KOPT-K1 (cell line): ENCODE data around the gene RSRC1.

Source experiments
- H3K27ac ChIP-seq: fragments of 200-600 bp; sonication (generic); 2 replicates; pipeline ENCODE4 v1.5.1; 2016; ENCODE audit warnings: antibody characterized with exemption, mild to moderate bottlenecking, low read depth, low read length; ENCODE audit not compliant: poor library complexity, severe bottlenecking
- H3K36me3 ChIP-seq: fragments of 200-600 bp; sonication (generic); 2 replicates; pipeline ENCODE4 v1.5.1; 2017; ENCODE audit warnings: antibody characterized with exemption, mild to moderate bottlenecking, low read length, moderate library complexity; ENCODE audit not compliant: insufficient read depth
- H3K9me3 ChIP-seq: fragments of 200-600 bp; sonication (generic); 2 replicates; pipeline ENCODE4 v1.5.1; 2017; ENCODE audit warnings: antibody characterized with exemption, low read length, mild to moderate bottlenecking; ENCODE audit not compliant: insufficient read depth, poor library complexity, severe bottlenecking

Gene RSRC1

DNA sequence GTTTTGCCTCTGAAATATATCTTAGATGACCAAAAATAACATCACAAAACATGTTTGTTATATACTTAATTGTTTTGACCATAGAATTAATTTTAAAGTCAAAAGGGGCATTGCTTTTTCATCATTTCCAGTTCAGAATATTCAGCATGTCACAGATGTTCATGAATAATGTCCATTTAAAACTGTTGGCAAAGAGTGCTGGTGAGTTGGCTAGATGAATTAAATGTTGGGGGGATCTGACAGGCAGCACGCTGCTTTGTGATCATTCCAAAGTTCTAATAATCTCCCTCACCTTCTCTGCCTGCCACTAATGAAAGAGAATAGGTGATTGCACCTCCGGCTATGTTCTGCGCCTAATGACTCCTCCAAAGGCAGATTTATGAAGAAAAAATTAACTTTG lies 321.9 kb downstream of the RSRC1 start:
- Histone ChIP-seq H3K36me3 (no peaks in the 10 kb centered on the region), H3K9me3 (no peaks in the 10 kb centered on the region), H3K27ac (no peak overlapping the region)

DNA sequence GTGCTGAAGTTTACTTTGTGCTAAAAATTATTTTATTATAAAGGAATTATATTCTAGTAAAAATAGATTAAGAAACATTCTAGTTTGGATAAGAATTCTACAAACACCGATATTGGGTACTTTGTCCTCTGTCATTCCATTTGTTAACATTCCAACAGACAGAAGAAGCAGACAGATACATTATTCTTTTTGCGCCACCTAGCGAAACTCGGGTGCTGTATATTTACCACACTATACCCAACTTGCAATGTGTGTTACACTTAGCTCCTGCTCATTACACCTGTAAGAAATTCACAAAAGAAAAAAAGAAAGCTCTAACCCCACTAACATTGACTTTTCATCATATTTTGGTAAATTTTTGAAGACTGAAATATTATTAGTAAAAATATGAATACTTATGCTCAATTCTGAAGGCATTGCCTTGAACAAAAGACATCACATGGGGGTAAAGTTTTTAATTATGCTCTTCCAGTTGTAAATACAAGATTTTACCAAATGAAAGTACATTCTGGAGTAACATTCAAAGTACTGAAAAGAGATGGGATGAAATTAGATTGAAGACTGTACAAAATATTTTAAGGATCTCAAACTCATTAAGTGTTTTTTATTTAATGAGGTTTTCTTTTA lies 324.6 kb downstream of the RSRC1 start:
- Histone ChIP-seq H3K27ac (no peak overlapping the region), H3K9me3 (no peaks in the 10 kb centered on the region)

DNA sequence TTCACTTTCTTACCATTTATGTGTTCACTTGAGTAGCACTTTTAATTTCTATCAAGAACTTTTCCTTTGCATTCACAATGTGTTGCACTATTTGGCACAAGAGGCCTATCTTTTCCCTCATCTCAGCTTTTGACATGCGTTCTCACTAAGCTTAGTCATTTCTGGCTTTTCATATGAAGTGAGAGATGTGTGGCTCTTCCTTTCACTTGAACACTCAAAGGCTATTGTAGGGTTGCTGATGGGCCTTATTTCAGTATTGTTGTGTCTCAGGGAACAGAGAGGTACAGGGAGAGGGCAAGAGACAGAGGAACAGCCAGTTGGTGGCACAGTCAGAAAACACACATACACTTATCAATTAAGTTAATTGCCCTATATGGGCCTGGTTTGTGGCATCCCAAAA lies 333.7 kb downstream of the RSRC1 start:
- H3K9me3 ChIP-seq, result no peaks in the 10 kb centered on the region

More for the DNA sequence above, 324.6 kb downstream of the RSRC1 start:
- no peaks in the 10 kb centered on the region for H3K36me3 ChIP-seq

DNA sequence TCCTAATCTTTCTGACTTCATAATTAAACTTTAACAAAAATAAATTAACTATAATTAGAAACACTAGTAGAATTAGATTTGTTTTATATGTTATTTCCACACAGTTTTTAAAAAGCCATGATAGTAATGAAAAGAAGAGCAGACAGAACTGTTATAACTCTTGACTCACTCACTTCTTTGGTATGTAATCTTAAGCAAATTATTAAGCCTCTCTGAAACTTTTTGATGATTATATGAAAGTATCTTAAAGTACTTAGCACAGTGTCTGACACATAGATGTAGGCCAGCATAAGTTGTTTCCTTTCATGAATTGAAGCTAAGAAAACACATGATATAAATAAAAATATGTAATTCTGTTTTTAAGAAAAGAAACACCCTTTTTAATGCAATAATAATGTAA lies 337.5 kb downstream of the RSRC1 start:
- Histone ChIP-seq H3K27ac (no peak overlapping the region), H3K36me3 (no peaks in the 10 kb centered on the region), H3K9me3 (no peaks in the 10 kb centered on the region)

More for the DNA sequence above, 333.7 kb downstream of the RSRC1 start:
- H3K36me3 ChIP-seq, result no peaks in the 10 kb centered on the region
- H3K27ac ChIP-seq, result no peak overlapping the region

DNA sequence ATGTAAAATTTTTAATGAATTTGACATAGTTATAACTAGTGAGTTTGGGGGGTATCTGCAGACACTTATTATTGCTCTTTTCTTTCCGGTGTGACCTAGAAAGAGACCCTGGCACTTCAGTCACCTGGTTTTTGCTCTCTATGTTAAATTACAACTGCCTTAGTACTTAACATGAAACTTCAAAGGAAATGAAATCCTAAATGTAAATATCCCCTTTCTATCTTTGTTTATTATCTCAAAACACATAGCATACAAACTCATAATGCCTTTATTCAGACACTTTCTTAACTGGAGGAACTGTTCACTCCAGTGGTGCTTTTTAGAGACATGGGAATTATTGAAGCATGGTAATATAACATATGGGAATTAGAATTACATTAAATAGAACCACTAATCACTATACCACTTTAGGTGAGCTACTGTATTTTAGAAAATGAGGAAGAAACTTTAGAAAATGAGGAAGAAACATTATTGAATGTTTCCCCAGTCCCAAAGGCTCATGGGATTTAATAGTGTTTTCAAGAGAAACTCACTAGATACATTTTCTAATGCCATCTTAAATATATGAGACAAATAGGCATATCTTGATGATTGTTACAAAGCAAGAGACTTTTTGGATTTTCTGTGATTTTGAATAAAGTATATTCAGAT lies 341.6 kb downstream of the RSRC1 start:
- H3K36me3 ChIP-seq, result no peaks in the 10 kb centered on the region
- H3K27ac ChIP-seq, result no peak overlapping the region
- H3K9me3 ChIP-seq, result no peaks in the 10 kb centered on the region

DNA sequence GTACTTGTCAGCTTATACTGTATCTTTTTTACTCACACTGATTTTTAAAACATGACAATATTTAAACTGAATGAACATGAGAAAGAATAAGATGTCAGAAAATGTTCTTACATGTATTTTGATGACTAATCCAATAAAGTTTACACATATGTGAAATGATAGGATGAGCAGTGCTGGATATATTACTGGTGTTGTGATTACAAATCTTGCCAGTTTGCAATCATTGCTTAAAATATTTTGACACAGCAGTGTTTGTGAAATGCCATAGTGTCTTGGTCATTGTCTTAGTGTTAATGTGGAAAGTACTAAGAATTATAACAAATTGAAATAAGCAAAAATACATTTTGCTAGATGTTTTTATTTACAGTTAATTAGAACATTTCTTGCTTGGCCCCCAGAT lies 342.4 kb downstream of the RSRC1 start:
- H3K27ac ChIP-seq, result no peak overlapping the region
- H3K9me3 ChIP-seq, result no peaks in the 10 kb centered on the region
- H3K36me3 ChIP-seq, result no peaks in the 10 kb centered on the region

DNA sequence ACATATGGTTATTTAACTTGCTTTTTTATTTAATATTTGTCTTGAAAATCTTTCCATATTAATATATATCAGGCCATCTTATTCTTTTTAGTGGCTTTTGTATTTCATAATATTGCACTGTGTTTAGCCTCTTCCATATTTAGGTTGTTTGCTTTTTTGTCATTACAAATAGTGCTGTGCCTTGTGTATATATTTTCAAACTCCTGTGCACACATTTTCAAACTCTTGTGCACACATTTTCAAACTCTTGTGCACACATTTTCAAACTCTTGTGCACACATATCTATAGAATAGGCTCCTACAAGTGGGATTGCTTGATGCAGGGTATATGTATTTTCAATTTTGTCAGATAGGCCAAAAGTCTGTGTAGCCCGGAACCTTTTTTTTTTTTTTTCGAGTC lies 343.1 kb downstream of the RSRC1 start:
- H3K9me3 ChIP-seq, result no peaks in the 10 kb centered on the region
- H3K36me3 ChIP-seq, result no peaks in the 10 kb centered on the region
- no peak overlapping the region for H3K27ac ChIP-seq

DNA sequence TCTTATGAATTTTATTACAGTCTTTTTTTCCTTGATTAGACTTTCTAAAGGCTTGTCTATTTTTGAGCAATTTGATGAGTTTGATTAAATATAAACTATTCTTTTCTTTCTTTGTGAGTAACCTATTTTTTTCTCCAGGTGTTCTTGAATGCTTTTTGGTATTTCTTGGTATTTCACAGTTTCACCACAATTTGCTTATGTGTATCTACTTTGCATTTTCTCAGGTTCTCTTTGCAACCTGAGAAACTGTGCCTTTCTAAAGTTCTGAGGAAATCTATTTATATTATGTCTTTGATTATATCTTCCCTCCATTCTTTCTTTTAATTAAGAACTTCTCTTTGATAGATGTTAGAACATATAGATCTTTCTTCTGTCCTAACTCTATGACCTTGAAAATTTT lies 344.0 kb downstream of the RSRC1 start:
- no peaks in the 10 kb centered on the region for H3K9me3 ChIP-seq
- H3K27ac ChIP-seq, result no peak overlapping the region
- H3K36me3 ChIP-seq, result no peaks in the 10 kb centered on the region

DNA sequence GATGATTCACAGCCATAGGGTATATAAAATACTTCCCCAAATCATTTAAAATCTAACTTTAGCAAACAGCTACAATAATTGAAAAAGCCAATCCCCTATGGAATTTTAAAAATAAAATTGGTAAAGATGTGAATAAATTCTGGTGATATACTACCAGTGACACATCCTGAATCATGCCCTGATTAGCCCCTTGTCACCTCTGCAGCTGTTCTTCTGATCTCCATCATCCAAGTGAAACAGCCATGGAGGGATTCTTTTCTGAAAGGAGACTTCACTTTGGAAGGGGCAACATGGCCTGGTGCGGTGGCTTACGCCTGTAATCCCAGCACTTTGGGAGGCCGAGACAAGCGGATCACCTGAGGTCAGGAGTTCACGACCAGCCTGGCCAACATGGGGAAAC lies 345.5 kb downstream of the RSRC1 start:
- no peaks in the 10 kb centered on the region for H3K36me3 ChIP-seq
- H3K9me3 ChIP-seq, result no peaks in the 10 kb centered on the region

DNA sequence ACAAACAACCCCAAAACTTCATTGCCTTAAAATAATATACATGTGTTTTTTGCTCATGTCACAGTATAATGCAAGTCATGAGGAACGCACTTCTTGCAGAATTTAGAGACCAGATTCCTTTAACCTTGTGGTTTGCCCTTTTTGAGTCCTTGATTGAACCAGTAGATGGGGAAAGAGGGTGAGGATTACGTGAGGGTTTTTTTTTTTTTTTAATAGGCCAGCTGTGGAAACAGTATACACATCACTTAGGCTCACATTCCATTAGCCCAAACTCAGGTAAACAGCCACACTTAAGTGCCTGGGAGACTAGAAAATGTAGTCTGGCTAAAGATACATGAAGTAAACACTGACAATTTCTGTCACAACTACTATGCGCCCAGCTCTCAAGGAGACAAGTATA lies 346.2 kb downstream of the RSRC1 start:
- no peaks in the 10 kb centered on the region for H3K36me3 ChIP-seq
- no peak overlapping the region for H3K27ac ChIP-seq
- H3K9me3 ChIP-seq, result no peaks in the 10 kb centered on the region

More for the DNA sequence above, 345.5 kb downstream of the RSRC1 start:
- H3K27ac ChIP-seq, result no peak overlapping the region

DNA sequence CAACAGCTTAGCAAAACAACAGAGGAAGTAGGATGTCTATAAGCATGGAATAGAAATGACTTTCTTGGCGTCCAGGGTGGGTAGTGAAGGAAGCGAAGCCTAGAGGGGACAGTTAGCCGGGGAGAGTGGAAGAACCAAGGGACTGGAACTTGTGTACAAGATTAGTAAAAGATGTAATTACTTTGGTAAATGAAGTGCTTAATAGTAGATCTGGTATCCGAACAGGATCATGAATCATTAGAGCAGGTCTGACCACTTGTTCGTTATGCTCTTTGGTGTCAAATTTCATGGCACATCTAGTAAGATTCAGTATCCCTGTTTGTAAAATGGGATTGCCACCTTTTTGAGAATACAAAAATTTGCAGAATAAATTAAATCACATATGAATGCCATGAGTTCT lies 348.6 kb downstream of the RSRC1 start:
- no peaks in the 10 kb centered on the region for H3K36me3 ChIP-seq
- no peaks in the 10 kb centered on the region for H3K9me3 ChIP-seq
- no peak overlapping the region for H3K27ac ChIP-seq

DNA sequence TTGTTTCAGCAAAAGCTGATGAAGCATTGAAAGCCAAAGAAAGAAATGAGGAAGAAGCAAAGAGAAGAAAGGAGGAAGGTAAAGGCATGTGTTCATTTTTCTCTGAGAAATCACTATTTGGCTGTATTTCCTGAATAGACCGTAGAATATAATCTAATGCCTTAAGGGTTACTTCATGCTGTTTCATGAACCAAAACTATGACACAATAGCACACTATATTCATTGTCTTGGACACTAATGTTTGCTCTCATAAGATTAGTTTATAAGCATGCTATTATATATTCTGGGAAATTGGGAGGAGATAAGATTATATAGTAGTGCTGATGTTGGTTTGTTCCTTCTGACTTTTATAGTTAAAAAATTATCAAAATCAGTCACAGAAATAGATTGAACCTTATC lies 351.0 kb downstream of the RSRC1 start:
- Histone ChIP-seq H3K36me3 (no peaks in the 10 kb centered on the region), H3K9me3 (no peaks in the 10 kb centered on the region), H3K27ac (no peak overlapping the region)

DNA sequence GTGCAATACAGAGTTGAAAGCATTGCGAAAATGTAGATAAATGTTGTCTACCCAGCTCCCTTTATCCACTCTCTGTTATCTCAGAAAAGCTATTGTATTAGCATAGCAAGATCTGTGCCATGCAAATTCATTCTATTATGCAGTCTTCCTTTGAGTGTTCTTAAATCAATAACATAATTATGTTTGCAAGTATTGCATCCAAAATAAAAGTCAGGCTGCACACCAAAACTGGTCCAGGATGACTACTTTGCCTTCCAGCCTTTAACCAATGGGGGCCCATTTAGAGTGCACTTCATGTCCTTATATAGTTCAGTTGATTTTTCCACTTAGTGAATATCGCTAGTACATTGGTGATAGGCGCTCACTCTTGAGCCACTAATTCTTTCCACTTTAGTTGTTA lies 353.7 kb downstream of the RSRC1 start:
- H3K27ac ChIP-seq, result no peak overlapping the region
- H3K36me3 ChIP-seq, result no peaks in the 10 kb centered on the region
- H3K9me3 ChIP-seq, result no peaks in the 10 kb centered on the region

DNA sequence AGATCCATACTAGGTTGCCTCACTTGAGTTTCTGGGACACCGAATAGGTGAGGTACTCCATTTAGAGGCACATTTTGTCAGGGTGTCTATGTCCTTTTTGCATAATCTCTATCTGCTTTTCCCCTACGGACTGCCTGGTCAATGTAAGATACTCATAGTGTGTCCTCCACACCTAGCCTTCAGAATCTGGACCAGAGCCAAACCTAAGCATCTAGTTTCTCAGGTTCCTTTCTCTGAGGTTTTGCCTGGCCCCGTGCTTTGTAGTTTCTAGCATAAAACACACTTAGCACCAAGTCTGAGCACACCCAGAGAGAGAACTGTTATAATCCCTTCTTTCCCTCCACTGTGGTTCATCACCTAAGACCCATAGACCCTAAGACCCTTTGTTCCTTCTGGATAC lies 355.2 kb downstream of the RSRC1 start:
- H3K9me3 ChIP-seq, result no peaks in the 10 kb centered on the region
- no peak overlapping the region for H3K27ac ChIP-seq
- no peaks in the 10 kb centered on the region for H3K36me3 ChIP-seq

DNA sequence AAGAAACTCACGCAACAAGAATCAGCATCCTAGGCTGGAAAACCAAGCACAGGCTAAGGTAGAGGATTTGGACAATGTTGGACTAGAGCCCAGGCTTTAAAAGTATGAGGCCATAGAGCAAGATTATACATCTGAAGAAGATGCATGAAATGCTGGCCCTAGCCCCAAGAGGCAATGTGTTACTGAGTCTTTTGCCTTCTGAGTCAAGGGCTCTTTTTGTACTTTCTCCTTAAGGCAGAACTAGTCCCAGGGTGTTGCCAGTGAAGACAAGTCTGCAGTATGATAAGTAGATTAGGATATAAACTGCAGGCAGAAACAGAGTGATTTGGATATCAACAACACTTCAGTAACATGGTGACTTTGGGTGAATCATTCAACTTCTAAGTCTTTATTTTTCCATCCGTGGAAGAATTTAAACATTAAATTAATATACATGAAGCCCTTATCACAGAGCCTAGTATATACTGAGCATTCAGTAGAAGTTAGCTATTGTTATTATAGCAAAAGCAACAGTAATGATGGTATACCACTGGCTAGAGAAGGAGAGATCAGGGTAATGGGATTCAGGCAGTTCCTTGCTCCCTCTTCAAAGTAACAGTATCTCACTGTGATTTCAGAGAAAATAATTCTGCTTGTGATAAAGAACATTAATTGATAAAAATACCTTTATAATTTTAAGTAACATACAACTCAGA lies 361.2 kb downstream of the RSRC1 start:
- H3K9me3 ChIP-seq, result no peaks in the 10 kb centered on the region
- H3K27ac ChIP-seq, result no peak overlapping the region
- no peaks in the 10 kb centered on the region for H3K36me3 ChIP-seq
